Measurements from ENCODE around the gene GALNT9. TPM values are rescaled to one million over a fixed set of nuclear protein-coding genes. Genes with fewer than 3 reads are reported as not detected.

Gene GALNT9
- polyA plus RNA-seq, 3 donors, result not detected

DNA sequence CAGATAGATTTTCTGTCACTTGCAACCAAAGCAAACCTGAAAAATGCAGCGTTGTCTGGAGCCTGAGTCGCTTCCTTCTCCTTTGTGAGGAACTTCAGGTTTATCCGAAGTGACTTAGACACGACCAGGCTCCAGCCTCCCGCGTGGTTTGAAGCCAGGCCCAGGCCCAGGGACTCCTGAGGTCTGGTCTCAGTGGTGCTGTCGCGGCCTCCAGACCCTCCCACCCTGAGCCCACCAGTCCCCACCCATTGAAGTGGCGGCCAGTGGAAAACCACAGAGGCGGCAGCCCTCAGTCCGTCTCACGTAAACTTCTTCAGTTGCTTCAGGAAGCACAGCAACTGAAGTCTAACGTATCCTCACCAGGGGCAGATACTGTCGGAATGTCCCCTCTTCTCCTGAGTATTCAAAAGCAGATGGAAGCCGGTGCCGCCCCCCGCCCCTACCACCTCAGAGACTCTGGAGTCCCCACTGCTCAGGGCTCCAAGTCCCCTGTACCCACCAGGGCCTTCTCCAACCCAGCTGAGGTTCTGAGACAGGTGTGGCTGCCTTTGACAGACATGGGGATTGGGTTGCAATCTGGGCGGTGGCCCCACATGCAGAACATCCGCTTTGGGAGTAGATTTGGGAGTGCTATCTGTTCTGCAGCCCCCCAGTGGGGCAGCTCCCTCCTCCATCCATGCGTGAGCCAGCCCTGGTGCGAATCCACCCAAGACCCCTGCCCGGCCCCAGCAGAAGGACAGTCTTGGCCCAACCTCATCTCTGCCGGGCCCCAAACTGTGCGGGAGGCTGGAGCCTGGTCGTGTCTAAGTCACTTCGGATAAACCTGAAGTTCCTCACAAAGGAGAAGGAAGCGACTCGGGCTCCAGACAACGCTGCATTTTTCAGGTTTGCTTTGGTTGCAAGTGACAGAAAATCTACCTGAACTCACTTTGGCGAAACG is 26.6 kb upstream of the GALNT9 start:
- Mint-ChIP-seq H3K27ac (no peak overlapping the region), H3K4me3 (no peak overlapping the region), H3K27me3 (ENCODE audit: low read depth in 3 of 3) (peaks cover 9 to 17% (median 15%) of the 10 kb centered on the region in 3 donors), H3K36me3 (no peaks in the 10 kb centered on the region), H3K4me1 (no peaks in the 10 kb centered on the region), H3K9me3 (peaks cover 5 to 16% (median 9%) of the 10 kb centered on the region in 7 donors)
- no peak overlapping the region for H3K4me2 ChIP-seq (replicated peaks; ENCODE audit: extremely low read depth, low read length, poor library complexity, severe bottlenecking)
- no peaks in the 10 kb centered on the region for H3K4me1 ChIP-seq (ENCODE audit: control insufficient read depth in 1 of 2, insufficient read depth in 2 of 2, low read length in 2 of 2)
- no peaks in the 10 kb centered on the region for H4K20me1 ChIP-seq (ENCODE audit: insufficient read depth, low read length)
- no peaks in the 10 kb centered on the region for H3K36me3 ChIP-seq (replicated peaks in 1 of 2; ENCODE audit: control insufficient read depth in 1 of 2, insufficient read depth in 2 of 2, low read length in 2 of 2)
- no peak overlapping the region for H3K9ac ChIP-seq (ENCODE audit: insufficient read depth, low read length, poor library complexity, severe bottlenecking)
- H3K27ac ChIP-seq (ENCODE audit: low read depth in 1 of 2, low read length in 2 of 2), result no peak overlapping the region
- no peaks in the 10 kb centered on the region for H3K79me2 ChIP-seq (ENCODE audit: insufficient read depth, low read length)
- H3K4me3 ChIP-seq (replicated peaks in 1 of 3; ENCODE audit: low read depth in 2 of 3, low read length in 3 of 3), result no peak overlapping the region
- WGBS (ENCODE audit: insufficient coverage), result 50% methylated on average over 27 of the region's 31 CpGs
- no peak for TF ChIP-seq CTCF (IDR thresholded peaks at IDR 0.05)
- intact Hi-C loops (cut with micrococcal nuclease), result no loop called here
- H2AFZ ChIP-seq (ENCODE audit: insufficient read depth, low read depth, low read length, poor library complexity, severe bottlenecking), result no peak overlapping the region
- no peak for DNase-seq
- H3K27me3 ChIP-seq (ENCODE audit: control insufficient read depth in 2 of 2, insufficient read depth in 2 of 2, low read length in 2 of 2), result peaks cover 0 to 3% of the 10 kb centered on the region in 2 donors
- H3K9me3 ChIP-seq (replicated peaks in 1 of 2; ENCODE audit: control insufficient read depth in 1 of 2, insufficient read depth in 1 of 2, low read length in 2 of 2), result peaks cover 11 to 22% of the 10 kb centered on the region in 2 donors

- Histone ChIP-seq H3K9me3 (replicated peaks in 1 of 2; ENCODE audit: control insufficient read depth in 1 of 2, insufficient read depth in 1 of 2, low read length in 2 of 2) (peaks cover 11 to 21% of the 10 kb centered on the region in 2 donors), H3K4me3 (replicated peaks in 1 of 3; ENCODE audit: low read depth in 2 of 3, low read length in 3 of 3) (no peak overlapping the region), H3K4me1 (ENCODE audit: control insufficient read depth in 1 of 2, insufficient read depth in 2 of 2, low read length in 2 of 2) (no peaks in the 10 kb centered on the region), H2AFZ (ENCODE audit: insufficient read depth, low read depth, low read length, poor library complexity, severe bottlenecking) (no peak overlapping the region), H3K27ac (ENCODE audit: low read depth in 1 of 2, low read length in 2 of 2) (no peak overlapping the region), H3K9ac (ENCODE audit: insufficient read depth, low read length, poor library complexity, severe bottlenecking) (no peak overlapping the region), H3K79me2 (ENCODE audit: insufficient read depth, low read length) (no peaks in the 10 kb centered on the region), H3K27me3 (ENCODE audit: control insufficient read depth in 2 of 2, insufficient read depth in 2 of 2, low read length in 2 of 2) (peaks cover 0 to 3% of the 10 kb centered on the region in 2 donors), H4K20me1 (ENCODE audit: insufficient read depth, low read length) (no peaks in the 10 kb centered on the region), H3K36me3 (replicated peaks in 1 of 2; ENCODE audit: control insufficient read depth in 1 of 2, insufficient read depth in 2 of 2, low read length in 2 of 2) (no peaks in the 10 kb centered on the region), H3K4me2 (replicated peaks; ENCODE audit: extremely low read depth, low read length, poor library complexity, severe bottlenecking) (no peak overlapping the region)
- TF ChIP-seq CTCF (IDR thresholded peaks at IDR 0.05), result no peak
- intact Hi-C loops (cut with micrococcal nuclease), result no loop called here
- Mint-ChIP-seq H3K36me3 (no peaks in the 10 kb centered on the region), H3K27ac (no peak overlapping the region), H3K4me3 (no peak overlapping the region), H3K27me3 (ENCODE audit: low read depth in 3 of 3) (peaks cover 9 to 17% (median 15%) of the 10 kb centered on the region in 3 donors), H3K4me1 (no peaks in the 10 kb centered on the region), H3K9me3 (peaks cover 5 to 15% (median 8%) of the 10 kb centered on the region in 7 donors)
- no peak for DNase-seq
- 97% methylated on average over 33 of the region's 34 CpGs for WGBS (ENCODE audit: insufficient coverage)
These were observed 25.7 kb upstream of the GALNT9 start for GRCh38 chr12:132354982-132355680.
